HepG2 (cell line): Measurements from ENCODE around the gene TCF25. TPM values are rescaled to one million over a fixed set of nuclear protein-coding genes. Genes with fewer than 3 reads are reported as not detected.
A peak's percentile ranks its signal among the peaks of the same experiment; 100 is the strongest.

Experiments used
- ELF3 ChIP-seq: IDR thresholded peaks from 2 replicates; pipeline ENCODE4 v1.6.1; 2016; ENCODE audit warnings: missing genetic modification reagents, missing compliant biosample characterization
- GATAD1 ChIP-seq: IDR thresholded peaks from 2 replicates; pipeline ENCODE4 v1.6.1; 2016; ENCODE audit warnings: missing genetic modification reagents, missing compliant biosample characterization
- GFI1 ChIP-seq: sonication (generic); formaldehyde crosslinking; IDR thresholded peaks from 2 replicates; pipeline ENCODE4 v1.5.0; 2020; ENCODE audit warnings: missing genetic modification reagents, mild to moderate bottlenecking, borderline replicate concordance
- IRF2 ChIP-seq: IDR thresholded peaks from 2 replicates; pipeline ENCODE4 v1.6.1; 2018; ENCODE audit warnings: missing genetic modification reagents, missing compliant biosample characterization
- PAWR ChIP-seq: sonication (generic); formaldehyde crosslinking; IDR thresholded peaks from 2 replicates; pipeline ENCODE4 v1.4.0; 2020; ENCODE audit warnings: missing genetic modification reagents, mild to moderate bottlenecking, borderline replicate concordance
- PHF8 ChIP-seq: sonication (generic); formaldehyde crosslinking; IDR thresholded peaks from 2 replicates; pipeline ENCODE4 v1.5.0; 2020; ENCODE audit warnings: missing genetic modification reagents
- RARA ChIP-seq: IDR thresholded peaks from 2 replicates; pipeline ENCODE4 v1.6.1; 2016; ENCODE audit warnings: missing genetic modification reagents, missing compliant biosample characterization
- REPIN1 ChIP-seq: sonication (generic); formaldehyde crosslinking; IDR thresholded peaks from 2 replicates; pipeline ENCODE4 v1.8.0; 2022; ENCODE audit warnings: missing genetic modification reagents, low read depth, mild to moderate bottlenecking, borderline replicate concordance
- RFX3 ChIP-seq: IDR thresholded peaks from 2 replicates; pipeline ENCODE4 v1.6.1; 2016; ENCODE audit warnings: missing biosample characterization, missing genetic modification reagents
- SRSF9 ChIP-seq: fragments of 200-400 bp; formaldehyde crosslinking; IDR thresholded peaks from 2 replicates; pipeline ENCODE4 v1.6.1; 2018; ENCODE audit warnings: borderline replicate concordance, mild to moderate bottlenecking, low read depth, low read length; ENCODE audit not compliant: insufficient read depth, poor library complexity, severe bottlenecking
- TCF7 ChIP-seq: sonication (generic); IDR thresholded peaks from 2 replicates; pipeline ENCODE4 v1.6.1; 2016; ENCODE audit warnings: antibody characterized with exemption, low read depth
- ZC3H13 ChIP-seq: sonication (generic); formaldehyde crosslinking; IDR thresholded peaks from 2 replicates; pipeline ENCODE4 v1.8.1; 2023; ENCODE audit warnings: mild to moderate bottlenecking, missing genetic modification reagents, moderate library complexity
- ZNF234 ChIP-seq: sonication (generic); formaldehyde crosslinking; conservative IDR thresholded peaks from 2 replicates; pipeline ENCODE4 v1.5.1; 2020; ENCODE audit warnings: mild to moderate bottlenecking, missing genetic modification reagents
- ZNF562 ChIP-seq: sonication (generic); formaldehyde crosslinking; IDR thresholded peaks from 2 replicates; pipeline ENCODE4 v1.8.0; 2022; ENCODE audit warnings: missing genetic modification reagents, borderline replicate concordance
- ZNF670 ChIP-seq: sonication (generic); formaldehyde crosslinking; IDR thresholded peaks from 2 replicates; pipeline ENCODE4 v1.8.0; 2022; ENCODE audit warnings: mild to moderate bottlenecking, missing genetic modification reagents, borderline replicate concordance
- ZNF777 ChIP-seq: sonication (generic); formaldehyde crosslinking; IDR thresholded peaks from 2 replicates; pipeline ENCODE4 v1.4.0; 2020; ENCODE audit warnings: missing genetic modification reagents
- ZNF83 ChIP-seq: sonication (generic); formaldehyde crosslinking; IDR thresholded peaks from 2 replicates; pipeline ENCODE4 v1.4.0; 2020; ENCODE audit warnings: missing genetic modification reagents, mild to moderate bottlenecking, borderline replicate concordance
- polyA plus RNA-seq, 8 experiments: library from polyadenylated mRNA; depleted of rRNA in 3 of 8; stranded (reverse) in 7 of 8; unstranded in 1 of 8; fragments of >200 nt; fragmentation: Illumina TruSeq in 4 of 8; extraction: Trizol in 4 of 8; gene quantifications; 2 replicates each; pipeline versions ENCODE4 v1.2.1 to v1.2.3, GENCODE V29; 2011 to 2016; ENCODE audit warnings: low read depth in 4 of 8, missing spikeins in 1 of 8, mixed read lengths in 1 of 8; ENCODE audit not compliant: insufficient read depth in 1 of 8
- total RNA-seq, 5 experiments: library from RNA; depleted of rRNA; stranded (reverse); fragments of >200 nt; fragmentation: Illumina TruSeq; extraction: Trizol; gene quantifications; 2 replicates each; pipeline ENCODE4 v1.2.3, GENCODE V29; 2016; ENCODE audit warnings: low read depth in 1 of 5
- TF ChIP-seq, protein P1 (sequence below): sonication (generic); formaldehyde crosslinking; IDR thresholded peaks from 2 replicates; pipeline ENCODE4 v1.4.0; 2020; ENCODE audit warnings: missing genetic modification reagents, mild to moderate bottlenecking, borderline replicate concordance
- TF ChIP-seq, protein P2 (sequence below): sonication (generic); formaldehyde crosslinking; IDR thresholded peaks from 2 replicates; pipeline ENCODE4 v1.8.1; 2023; ENCODE audit warnings: mild to moderate bottlenecking, missing genetic modification reagents
- TF ChIP-seq, protein P3 (sequence below): sonication (generic); formaldehyde crosslinking; IDR thresholded peaks from 2 replicates; pipeline ENCODE4 v1.8.1; 2023; ENCODE audit warnings: missing genetic modification reagents, inconsistent platforms, borderline replicate concordance
- TF ChIP-seq, protein P4 (sequence below): sonication (generic); formaldehyde crosslinking; IDR thresholded peaks from 2 replicates; pipeline ENCODE4 v1.4.0; 2020; ENCODE audit warnings: mild to moderate bottlenecking, missing genetic modification reagents
- TF ChIP-seq, protein P5 (sequence below): sonication (generic); formaldehyde crosslinking; IDR thresholded peaks from 2 replicates; pipeline ENCODE4 v1.4.0; 2020; ENCODE audit warnings: missing genetic modification reagents

The TCF25 gene
- total and polyA plus RNA-seq, 2 of the 13 experiments (the other 11 are each of a cell fraction or from before 2014, with no cell fraction given): 138 to 206 TPM

DNA sequence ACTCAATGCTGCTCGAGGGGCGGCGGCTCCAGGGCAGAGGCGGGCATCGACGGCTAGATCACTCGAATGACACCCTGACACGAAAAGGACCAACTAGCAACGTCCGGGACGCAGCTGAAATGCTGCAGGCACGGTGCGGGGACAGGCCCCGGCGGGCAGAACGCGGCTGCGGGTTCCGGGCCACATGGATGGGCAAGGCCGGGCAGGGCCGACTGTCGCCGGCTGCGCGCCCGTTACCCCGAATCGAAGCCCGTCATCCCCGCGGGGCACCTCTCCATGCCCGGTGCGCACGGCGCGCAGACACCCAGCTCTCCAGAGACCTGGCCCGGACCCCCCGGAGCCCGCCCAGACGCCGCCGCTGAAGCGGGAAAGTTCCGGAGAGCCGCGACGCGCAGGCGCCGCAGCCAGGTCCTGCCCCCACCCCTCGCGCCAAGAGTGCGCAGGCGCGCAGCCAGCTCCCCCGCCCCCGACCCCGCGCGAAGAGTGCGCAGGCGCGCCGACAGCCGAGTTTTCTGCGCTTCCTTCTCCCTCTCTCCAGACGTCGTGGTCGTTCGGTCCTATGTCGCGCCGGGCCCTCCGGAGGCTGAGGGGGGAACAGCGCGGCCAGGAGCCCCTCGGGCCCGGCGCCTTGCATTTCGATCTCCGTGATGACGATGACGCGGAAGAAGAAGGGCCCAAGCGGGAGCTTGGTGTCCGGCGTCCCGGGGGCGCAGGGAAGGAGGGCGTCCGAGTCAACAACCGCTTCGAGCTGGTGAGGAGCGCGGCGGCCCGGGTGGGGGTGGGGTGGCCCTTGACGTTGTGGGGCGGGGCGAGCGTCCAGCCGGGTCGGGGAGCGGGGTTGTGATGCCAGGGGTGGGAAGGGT is at the start of gene TCF25 (continued):
- TF ChIP-seq, protein P1, sequence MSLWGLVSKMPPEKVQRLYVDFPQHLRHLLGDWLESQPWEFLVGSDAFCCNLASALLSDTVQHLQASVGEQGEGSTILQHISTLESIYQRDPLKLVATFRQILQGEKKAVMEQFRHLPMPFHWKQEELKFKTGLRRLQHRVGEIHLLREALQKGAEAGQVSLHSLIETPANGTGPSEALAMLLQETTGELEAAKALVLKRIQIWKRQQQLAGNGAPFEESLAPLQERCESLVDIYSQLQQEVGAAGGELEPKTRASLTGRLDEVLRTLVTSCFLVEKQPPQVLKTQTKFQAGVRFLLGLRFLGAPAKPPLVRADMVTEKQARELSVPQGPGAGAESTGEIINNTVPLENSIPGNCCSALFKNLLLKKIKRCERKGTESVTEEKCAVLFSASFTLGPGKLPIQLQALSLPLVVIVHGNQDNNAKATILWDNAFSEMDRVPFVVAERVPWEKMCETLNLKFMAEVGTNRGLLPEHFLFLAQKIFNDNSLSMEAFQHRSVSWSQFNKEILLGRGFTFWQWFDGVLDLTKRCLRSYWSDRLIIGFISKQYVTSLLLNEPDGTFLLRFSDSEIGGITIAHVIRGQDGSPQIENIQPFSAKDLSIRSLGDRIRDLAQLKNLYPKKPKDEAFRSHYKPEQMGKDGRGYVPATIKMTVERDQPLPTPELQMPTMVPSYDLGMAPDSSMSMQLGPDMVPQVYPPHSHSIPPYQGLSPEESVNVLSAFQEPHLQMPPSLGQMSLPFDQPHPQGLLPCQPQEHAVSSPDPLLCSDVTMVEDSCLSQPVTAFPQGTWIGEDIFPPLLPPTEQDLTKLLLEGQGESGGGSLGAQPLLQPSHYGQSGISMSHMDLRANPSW (CRISPR knock-in tag): no peak
- TF ChIP-seq ZNF562 (CRISPR knock-in tag): no peak
- peak; percentile 35; the same call in 1 of the 2 replicates for TF ChIP-seq REPIN1 (CRISPR knock-in tag)
- TF ChIP-seq, protein P2, sequence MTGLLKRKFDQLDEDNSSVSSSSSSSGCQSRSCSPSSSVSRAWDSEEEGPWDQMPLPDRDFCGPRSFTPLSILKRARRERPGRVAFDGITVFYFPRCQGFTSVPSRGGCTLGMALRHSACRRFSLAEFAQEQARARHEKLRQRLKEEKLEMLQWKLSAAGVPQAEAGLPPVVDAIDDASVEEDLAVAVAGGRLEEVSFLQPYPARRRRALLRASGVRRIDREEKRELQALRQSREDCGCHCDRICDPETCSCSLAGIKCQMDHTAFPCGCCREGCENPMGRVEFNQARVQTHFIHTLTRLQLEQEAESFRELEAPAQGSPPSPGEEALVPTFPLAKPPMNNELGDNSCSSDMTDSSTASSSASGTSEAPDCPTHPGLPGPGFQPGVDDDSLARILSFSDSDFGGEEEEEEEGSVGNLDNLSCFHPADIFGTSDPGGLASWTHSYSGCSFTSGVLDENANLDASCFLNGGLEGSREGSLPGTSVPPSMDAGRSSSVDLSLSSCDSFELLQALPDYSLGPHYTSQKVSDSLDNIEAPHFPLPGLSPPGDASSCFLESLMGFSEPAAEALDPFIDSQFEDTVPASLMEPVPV (CRISPR knock-in tag): peak; percentile 97
- 0 out of 2 replicates have a peak, but pooled peaks have one; percentile 85 for TF ChIP-seq ZNF234
- peak; percentile 83; the same call in 1 of the 2 replicates for TF ChIP-seq ZC3H13
- TF ChIP-seq, protein P3, sequence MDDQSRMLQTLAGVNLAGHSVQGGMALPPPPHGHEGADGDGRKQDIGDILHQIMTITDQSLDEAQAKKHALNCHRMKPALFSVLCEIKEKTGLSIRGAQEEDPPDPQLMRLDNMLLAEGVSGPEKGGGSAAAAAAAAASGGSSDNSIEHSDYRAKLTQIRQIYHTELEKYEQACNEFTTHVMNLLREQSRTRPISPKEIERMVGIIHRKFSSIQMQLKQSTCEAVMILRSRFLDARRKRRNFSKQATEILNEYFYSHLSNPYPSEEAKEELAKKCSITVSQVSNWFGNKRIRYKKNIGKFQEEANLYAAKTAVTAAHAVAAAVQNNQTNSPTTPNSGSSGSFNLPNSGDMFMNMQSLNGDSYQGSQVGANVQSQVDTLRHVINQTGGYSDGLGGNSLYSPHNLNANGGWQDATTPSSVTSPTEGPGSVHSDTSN: peak; percentile 88
- no peak for TF ChIP-seq RFX3 (CRISPR knock-in tag)
- peak; percentile 92 for TF ChIP-seq PHF8 (CRISPR knock-in tag)
- TF ChIP-seq RARA (CRISPR knock-in tag): peak; percentile 48
- TF ChIP-seq ELF3 (CRISPR knock-in tag): no peak; the same call in 1 of the 2 replicates
- no peak for TF ChIP-seq IRF2 (CRISPR knock-in tag)
- TF ChIP-seq TCF7: no peak
- 0 out of 2 replicates have a peak, but pooled peaks have one; percentile 95 for TF ChIP-seq PAWR (CRISPR knock-in tag)
- no peak; the same call in 1 of the 2 replicates for TF ChIP-seq ZNF83 (CRISPR knock-in tag)
- TF ChIP-seq GFI1 (CRISPR knock-in tag): peak; percentile 90
- peak; percentile 96 for TF ChIP-seq ZNF777
- TF ChIP-seq SRSF9: no peak
- TF ChIP-seq GATAD1 (CRISPR knock-in tag): no peak; the same call in none of the 2 replicates
- TF ChIP-seq, protein P4, sequence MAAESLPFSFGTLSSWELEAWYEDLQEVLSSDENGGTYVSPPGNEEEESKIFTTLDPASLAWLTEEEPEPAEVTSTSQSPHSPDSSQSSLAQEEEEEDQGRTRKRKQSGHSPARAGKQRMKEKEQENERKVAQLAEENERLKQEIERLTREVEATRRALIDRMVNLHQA (CRISPR knock-in tag): no peak; the same call in 1 of the 2 replicates
- TF ChIP-seq, protein P5, sequence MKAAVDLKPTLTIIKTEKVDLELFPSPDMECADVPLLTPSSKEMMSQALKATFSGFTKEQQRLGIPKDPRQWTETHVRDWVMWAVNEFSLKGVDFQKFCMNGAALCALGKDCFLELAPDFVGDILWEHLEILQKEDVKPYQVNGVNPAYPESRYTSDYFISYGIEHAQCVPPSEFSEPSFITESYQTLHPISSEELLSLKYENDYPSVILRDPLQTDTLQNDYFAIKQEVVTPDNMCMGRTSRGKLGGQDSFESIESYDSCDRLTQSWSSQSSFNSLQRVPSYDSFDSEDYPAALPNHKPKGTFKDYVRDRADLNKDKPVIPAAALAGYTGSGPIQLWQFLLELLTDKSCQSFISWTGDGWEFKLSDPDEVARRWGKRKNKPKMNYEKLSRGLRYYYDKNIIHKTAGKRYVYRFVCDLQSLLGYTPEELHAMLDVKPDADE (CRISPR knock-in tag): 0 out of 2 replicates have a peak, but pooled peaks have one; percentile 49
- TF ChIP-seq ZNF670: no peak
